Right kidney (tissue), 1 donor: ENCODE data around the gene ATAT1.

Experiments
- DNase-seq: peaks from one replicate; pipeline ENCODE4 v3.0.0-alpha.2; 2016

Gene ATAT1

DNA sequence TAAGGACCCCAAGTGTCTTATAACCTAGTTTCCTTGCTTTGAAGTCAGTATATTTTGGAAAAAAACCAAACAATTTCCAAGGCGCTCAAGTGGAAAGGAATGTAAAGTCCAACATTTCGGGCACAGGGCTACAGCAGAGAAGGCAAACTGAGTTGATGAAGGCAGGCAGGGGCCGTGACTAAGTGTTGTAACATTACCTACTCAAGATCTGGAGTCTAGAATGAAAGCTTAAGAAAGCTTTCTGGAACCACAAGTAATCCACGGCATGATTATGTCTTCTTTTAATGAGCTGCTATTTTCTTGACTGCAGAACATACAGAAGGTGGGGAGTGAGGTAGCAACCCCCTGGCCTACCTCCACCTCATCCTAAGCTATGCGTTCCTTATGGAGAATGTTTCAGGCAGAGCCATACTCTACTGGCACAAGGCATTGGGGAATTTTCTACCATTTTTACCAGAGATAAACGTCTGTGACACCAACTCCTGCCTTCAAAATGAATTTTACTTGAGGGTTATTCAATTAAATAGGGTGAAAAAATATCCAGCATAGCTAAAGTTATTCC lies 13.9 kb upstream of the ATAT1 start:
- DNase-seq = no peak

DNA sequence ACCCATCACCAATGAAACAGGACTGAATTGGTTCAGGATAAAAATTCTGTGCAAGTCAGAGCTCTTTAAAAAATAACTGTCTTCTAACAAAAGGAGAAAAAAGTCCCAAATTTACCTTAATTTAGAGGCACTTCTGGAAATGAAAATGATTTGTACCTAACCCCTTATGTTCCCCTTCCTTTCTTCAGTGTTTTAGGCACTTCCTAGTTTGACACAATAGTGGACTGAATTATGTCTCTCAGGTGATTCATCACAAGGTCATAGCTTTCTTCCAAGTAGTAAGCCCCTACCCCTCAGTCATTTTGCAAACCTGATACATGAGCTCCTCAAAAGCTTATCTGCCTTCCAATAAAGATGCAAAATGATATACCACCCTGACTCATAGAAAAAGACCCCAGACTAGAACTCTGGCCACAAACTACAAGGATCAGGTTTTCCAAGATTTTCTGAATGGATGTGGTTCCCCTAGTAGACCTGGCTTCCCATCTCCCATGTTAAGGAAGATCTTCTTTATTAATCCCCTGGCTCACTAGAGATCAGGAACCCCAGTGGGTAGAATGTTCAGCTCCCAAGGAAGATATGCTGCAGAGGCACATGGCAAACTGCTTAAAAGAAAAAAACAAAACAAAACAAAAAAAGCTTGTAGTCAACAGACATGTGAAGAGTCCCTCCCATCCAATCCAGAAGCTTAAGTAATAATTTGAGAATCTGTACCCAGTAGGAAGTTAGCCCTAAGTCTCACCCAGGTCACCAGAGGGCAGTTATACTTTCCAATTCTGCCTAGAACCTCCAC lies 13.2 kb upstream of the ATAT1 start:
- DNase-seq = no peak

DNA sequence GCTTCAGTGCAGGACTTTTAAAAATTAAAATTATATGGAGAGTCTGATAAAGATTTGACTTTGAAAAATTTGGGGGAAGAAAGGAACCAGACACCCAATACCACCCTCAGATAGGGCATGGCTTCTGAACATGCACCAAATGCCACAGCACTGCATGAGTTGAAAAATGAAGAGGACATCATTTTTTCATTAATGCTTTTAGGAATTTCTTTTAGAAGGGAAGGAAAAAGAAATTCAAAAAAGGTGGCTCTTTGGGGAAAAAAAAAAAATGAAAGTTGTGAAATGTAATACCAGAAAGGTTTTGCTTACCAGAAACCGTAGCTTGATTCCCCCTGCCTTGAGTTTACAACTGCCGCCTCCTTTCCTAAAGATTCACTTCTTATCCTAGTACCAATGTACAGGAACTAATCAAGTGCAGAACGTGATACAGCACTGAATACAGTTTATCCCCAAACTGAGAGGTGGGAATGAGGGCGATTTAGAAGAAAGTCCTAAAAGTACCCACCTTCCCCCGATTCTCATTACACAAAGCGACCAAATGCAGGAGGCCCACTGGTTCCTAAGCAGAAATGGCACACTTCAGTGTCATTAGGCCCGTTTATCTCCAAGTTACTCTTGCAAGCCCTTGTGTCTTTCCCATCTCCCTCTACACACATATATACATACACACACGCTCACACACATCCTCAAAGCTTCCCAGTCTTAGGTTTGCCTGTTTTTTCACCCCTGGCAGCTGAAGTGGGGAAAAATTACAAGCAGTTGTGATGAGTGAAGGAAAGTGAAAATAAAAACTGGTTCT lies 12.4 kb upstream of the ATAT1 start:
- DNase-seq = no peak

DNA sequence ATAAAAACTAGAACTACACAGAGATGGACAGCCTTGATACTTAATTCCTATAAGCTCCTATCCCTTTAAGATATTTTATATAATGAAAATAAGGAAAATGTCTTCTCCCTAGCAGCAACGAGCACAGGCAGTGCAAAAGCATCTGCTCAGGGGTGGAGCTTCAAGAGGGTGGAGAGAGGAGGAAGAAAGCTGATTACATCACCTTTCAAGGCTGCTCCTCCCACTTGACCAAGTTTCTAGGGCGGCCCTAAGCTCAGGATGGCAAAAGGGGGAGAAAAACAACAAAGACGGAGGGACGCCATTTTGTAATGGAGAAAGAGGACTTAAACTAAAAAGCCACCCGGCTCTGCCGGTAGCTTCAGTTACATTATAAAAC lies 11.8 kb upstream of the ATAT1 start:
- no peak for DNase-seq

DNA sequence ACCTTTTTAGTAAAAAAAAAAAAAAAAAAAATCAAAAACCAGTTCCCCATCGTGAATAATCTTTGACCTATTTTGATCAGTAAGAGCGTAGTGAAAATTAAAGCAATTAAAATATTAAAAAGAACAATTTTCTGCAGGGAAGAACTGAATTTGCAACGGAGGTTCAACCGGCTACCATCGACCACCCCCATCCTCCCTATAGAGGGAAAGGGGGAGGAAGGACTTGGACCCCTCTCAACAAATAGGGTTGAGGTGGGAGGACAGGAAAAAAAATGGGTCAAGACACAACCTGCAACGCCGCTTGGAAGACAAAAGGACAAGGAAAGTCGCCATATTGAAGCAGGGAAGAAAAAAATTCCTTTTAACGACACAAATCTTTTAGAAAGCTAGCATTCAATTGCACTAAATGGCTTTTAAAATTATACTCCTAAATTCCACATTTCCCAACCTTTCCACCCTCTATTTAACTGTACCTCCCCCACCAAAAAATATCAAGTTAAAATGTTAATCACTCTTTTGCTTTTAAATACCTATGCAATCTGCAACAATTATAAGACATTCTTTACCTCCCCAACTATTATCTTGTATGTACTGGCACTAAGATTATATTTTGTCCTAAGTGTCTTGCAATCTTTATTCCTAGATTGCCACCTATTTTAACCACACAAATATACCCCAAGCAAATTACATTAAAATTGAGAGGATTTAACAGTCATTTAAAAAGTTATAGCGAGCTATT lies 11.3 kb upstream of the ATAT1 start:
- peak; percentile 72 for DNase-seq

DNA sequence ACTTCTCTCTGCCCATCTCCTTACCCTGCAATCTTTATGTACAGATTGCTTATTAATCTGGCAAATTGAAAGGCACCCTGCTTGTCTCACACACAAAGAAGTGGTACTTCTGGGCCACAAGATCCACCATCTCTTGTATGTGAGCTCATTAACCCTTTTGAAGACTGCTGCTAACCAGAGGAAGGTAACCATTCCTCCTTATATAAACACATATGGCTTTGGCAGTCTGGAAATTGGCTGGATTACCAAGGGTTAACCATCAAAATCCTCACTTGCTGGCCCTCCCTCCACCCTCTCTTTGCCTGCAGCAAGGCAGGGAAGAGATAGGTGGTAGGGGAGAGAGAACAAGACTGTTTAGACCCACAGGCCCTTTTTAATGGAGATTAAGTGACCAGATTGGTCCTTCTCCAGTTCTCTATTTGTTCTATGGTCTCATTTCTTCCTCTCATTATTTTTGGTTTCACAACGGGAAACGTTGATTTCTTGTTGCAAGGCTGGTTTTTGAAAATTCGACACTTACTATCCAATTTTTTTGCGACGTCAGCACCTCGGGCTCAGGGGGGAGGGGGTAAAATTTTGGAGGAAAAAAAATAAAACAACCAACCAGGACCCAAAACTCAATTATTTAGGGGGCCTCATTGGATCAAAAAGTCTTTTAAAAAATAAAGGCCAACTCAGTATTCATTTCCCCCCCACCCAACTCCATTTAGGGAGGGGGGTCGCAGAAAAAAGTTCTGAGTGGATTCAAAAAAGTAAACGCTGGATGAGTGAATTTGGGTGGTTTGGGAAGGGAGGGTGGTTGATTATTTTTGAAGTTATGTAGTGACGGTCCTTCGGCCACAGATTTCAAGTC lies 10.5 kb upstream of the ATAT1 start:
- DNase-seq = peak; percentile 46

DNA sequence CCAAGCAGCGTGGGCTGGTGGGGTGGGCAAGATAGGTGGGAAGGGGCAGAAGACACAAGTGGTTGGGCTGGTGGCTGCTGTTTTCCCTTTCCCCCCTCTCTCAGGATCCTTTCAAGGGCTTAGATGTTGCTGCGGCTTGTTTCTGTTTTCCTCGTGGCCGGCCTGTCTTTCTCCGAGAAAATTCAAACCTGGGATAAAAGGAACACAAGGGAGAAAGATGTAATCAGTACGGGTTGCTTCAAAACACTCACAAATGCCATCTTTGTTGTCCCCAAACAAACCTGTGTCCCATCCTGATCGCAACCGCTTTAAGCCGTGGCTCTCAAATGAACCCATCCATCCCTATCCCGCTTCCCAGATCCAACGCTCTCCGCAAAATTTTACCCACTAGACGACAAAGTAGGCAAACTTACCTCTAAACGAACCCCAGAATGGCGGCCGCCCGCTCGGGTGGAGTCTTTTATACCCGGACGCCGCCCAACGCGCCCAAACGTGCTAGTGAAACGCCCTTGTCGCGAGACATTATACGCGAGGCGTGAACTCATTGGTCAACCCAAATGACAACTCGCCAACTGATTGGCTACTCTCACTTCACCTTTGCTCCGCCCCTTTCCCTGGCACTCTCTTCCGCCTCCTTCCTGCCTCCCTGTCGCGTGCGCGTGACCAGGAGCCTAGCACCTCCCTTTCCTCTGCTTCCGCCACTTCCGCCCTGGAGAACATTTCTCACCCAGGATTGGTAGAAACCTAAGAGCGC lies 9.7 kb upstream of the ATAT1 start, which contains the start of gene PPP1R10:
PPP1R10 (minus strand) TSS at position 433 of the 754 bp plus-strand sequence. CDS start 7,299 bp downstream, outside the sequence.
- peak; percentile 95 for DNase-seq

DNA sequence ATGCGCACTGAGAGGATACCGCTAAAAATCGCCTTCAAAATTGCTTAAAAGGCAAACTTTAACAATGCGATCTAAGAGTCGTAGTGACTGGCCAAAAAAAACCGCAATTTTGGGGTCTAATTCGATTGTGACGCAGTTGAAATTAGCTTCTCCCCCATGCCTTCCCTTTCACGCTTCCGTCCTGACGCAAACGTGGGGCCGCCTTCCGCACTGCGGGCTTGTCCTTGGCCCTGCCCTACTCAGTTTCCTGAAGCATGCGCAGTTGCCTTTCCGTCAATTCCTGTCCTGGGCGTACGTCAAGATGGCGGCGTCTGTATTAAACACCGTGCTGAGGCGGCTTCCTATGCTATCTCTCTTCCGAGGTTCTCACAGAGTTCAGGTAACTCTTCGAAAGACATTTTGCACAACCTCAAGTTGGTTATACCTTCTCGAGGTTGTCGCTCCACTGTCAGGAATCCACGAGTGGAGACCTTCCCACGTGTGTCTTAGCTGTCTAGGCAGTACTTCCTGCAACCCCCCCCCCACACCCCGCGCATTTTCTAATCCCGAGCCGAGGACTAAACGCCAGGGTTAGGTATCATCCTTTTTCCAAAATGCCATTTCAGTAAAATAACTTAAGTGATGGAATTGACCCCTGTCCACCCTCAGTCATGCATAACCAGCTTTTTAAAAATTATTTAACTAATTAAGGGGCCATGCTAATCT lies 9.0 kb upstream of the ATAT1 start, which contains the start of gene MRPS18B:
MRPS18B (plus strand) TSS at position 276 of the 705 bp plus-strand sequence; CDS start at position 302, 26 bp downstream.
- DNase-seq = peak; percentile 96

DNA sequence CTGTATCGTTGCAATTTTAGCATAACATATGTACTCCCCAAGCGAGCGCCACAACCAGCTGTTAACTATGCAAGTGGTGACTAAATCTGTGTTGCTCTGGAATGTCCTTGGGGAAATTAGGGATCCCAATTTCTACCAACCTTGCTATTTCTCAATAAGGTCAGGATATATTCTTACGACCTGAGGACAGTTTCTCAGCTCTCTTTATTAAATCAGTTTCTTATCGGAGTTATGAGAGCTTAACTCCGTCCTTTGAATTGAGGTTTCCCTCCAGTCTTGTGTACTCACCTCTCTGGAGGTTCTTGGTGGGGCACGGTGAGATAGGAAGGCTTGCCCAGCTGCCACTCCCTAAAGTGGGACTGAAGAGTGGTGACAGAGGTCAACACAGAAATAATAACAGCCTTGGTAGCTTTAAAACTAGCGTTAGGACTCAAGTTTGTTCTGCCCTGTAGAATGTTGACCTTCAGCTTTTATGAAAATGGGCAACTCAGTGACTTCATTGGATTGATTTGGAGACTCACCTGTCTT lies 8.3 kb upstream of the ATAT1 start:
- no peak for DNase-seq

DNA sequence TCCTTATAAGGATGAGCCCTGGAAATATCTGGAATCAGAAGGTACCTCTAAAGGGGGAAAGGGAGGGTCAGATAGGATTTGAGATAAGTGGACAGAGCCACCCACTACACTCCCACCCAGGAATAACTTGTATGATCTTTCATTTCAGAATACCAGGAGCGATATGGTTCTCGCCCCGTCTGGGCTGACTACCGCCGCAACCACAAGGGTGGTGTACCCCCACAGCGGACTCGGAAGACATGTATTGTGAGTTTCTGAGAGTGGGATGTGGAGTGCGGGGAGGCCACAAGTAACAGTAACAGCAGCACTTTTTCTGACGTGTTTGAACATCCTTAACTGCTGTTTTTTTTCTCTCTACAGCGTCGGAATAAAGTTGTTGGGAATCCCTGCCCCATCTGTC lies 7.1 kb upstream of the ATAT1 start:
- no peak for DNase-seq

DNA sequence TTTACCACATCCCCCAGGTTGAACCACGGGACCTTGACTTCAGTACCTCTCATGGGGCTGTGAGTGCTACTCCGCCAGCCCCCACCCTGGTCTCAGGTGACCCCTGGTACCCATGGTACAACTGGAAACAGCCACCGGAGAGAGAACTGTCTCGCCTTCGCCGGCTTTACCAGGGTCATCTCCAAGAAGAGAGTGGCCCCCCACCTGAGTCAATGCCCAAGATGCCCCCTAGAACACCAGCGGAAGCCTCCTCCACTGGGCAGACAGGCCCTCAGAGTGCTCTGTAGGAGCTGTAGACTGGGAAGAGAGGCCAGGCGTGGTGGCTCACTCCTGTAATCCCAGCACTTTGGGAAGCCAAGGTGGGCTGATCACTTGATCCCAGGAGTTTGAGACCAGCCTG lies 1.2 kb upstream of the ATAT1 start:
- DNase-seq = no peak

DNA sequence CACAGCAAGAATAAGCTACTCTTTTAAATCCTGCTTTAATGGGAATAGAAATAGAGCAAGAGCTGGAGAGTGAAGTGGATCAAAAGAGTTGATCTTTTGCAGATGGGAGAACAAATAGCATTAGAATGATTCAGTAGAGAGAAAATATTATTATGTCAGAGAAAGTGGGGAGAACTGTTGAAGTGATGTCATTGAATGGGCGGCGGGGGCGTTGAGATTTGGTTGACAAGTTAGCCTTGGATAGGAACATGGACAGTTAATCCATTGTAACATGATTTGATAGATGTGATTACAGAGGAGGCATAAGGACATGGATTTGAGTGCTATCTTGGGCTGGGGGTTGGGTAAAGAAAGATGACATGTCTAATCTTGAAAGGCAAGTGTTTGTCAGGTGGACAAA lies 9.2 kb downstream of the ATAT1 start:
- DNase-seq = no peak

DNA sequence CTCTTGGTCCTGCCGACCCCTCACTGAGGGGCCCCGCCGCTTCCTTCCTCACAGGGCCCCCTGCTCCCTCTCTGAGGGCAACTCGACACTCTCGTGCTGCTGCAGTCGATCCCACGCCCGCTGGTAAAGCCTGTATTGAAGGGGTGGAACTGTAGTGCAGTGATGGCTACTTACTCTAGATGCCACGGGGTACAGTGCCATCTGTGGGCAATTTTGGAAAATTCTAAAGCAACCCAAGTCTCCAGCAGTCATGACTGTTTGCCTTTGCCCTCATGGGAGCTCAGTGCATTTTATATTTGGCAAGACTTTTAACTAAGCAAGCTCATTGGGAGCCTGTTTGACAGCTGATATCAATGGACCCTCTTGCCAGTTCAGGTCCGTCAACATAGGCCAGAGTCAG lies 13.8 kb downstream of the ATAT1 start:
- DNase-seq = no peak

DNA sequence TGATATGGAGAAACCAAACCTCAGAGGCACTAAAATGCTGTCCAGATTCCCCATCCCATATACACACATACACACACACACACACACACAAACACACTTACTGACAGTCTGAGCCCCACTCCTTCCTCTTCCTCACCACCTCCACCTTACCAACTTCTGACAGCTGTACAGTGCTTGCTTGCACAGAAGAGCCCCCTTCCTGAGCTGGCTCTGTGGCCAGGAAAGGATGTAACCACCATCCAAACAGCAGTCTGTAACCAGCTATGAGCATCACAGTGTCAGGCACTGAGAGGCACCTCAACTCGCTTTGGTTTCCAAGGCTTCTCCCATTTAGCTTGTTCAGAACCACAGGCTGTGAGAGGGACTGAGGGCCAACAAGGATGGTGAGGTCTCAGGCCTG lies 14.4 kb downstream of the ATAT1 start:
- no peak for DNase-seq

DNA sequence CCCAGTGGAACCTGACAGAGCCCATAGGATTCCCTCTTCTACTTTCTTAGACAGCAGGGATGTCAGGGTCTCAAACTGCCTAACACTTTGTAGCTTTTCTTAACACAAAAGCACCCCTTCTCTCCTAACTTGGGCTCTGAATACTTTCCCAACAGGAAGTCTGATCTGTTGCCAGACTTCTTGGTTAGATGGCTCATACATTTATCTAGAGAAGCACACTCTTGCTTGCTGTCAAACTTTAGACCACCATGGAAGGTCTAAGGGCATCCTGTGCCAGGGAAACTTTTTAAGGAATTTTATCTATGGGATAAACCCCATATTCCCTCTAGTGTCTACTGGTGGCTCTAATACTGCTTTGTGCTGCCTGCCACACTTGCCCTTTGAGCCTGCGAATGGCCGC lies 17.0 kb downstream of the ATAT1 start:
- DNase-seq = no peak

DNA sequence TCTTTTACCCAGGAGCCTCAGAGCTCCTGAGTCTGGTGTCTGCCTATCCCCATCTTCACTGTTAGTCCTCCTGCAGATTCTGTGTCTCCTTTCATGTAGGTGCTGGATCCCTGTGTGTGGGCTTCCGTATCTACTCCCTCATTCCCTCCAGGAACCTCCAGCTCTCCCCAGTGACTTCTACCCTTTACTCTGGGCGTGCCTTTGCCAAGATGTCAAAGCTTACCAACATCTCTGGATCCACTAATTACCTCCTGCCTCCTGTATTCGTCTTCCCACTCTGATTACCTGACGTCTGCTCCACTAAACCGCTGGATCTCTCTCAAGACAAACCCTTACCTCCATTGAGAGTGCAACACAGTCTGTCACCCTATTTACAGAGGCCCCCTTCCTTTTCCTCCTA lies 18.1 kb downstream of the ATAT1 start:
- DNase-seq = no peak

DNA sequence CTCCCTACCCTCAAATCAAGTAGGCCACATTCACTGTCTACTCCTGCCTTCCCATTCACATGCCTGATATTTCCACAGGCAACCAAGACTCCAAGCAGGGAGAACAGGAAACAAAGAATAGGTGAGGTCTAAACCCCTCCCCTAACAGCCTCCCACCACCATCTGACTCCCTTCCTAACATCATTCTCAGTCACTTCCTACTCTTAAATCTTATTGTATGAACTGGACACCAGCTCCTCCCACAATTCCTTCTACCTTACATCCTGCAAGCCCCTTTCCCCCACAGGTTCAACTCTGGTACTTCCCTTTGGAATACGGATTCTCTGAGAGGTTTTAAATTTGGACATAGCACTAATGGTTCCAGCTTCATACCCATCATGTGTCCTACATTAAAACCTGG lies 19.3 kb downstream of the ATAT1 start:
- no peak for DNase-seq

DNA sequence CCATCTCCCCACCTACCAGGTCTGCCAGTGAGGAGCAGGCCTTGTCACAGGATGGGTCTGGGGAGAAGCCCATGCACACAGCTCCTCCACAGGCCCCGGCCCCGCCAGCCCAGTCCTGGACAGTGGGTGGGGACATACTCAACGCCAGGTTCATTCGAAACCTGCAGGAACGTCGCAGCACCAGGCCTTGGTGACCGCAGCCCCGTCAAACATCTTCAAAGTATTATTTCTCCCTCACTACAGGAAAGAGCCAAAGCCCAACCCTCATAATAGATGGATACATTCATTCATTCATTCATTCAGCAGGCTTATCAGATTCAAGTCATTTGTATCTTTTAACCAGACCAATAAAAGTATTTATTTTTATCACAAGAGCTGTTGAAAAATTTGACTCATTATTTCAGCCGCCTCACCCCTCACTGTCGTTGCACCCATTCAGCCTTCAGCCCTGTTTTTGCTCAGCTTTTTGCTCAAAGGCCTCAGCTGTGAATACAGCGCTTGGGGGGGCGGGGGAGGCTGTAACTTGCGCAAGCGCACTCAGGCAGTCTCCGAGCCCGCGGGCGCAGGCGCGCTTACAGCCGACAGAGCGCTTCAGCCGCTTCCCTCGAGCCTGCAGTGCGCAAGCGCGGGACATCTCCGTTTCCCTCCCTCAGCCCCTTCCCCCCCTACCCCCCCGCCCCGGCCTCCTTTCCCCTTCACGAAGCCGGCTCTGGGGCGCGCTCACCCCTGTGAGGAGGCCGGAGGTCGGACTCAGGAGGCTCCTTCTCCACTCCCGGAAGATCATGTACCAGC lies 20.0 kb downstream of the ATAT1 start, which contains the start of gene C6orf136:
C6orf136 (plus strand) TSS at position 684 of the 792 bp plus-strand sequence; CDS start at position 783, 99 bp downstream.
- DNase-seq = no peak
